HG03457 (cell line): ENCODE results near the gene NUDT12.
A peak's percentile ranks its signal among the peaks of the same experiment; 100 is the strongest.

Experiments used
- ATAC-seq: cut with Tn5 transposase; IDR thresholded peaks from one replicate; pipeline ENCODE4 v1.9.1; 2021; ENCODE audit warnings: moderate number of reproducible peaks; ENCODE audit not compliant: unreplicated experiment

Gene NUDT12

GRCh38 chr5:103562453-103563157, at the start of gene NUDT12:
NUDT12 (minus strand) TSS chr5:103562789; CDS start chr5:103560248, 2,541 bp downstream.
- peak; percentile 82 for ATAC-seq

DNA sequence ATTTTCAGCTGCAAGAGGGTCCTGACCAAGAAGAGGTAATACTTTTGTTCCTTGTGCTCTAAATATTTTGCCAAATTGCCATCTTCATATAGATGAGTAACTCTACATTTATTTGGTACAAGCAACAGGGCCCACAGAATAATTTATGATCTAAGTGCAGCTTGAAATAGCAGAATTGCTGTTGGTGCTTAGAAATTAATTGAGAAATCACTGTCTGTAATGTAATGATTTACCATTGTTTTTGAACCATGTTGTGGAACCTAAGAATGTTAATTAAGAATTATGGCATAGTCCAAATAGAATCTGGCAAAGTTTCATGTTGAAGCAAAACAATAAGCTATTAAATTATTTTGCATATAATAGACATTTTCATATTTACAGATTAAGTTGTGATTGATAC, 44.8 kb upstream of the NUDT12 start:
- ATAC-seq: no peak

DNA sequence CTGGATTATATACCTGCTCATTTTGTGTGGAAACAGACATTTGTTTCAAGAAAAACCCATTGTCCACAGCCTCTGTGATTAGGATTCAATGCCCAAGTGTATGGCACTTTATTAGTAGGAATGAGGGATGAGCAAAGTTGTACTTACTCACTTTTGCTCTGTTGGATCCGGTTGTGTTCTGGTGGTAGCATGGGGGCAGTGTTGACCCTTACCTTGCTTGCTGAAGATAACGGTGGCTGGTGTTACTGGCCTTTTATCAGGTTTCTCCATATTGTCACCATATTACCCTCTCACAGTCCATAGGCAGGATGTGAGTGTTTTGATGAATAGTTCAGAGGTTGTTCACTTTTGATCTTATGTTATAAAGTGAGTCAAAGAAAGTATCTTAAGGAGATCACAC, 42.7 kb upstream of the NUDT12 start:
- ATAC-seq: no peak

DNA sequence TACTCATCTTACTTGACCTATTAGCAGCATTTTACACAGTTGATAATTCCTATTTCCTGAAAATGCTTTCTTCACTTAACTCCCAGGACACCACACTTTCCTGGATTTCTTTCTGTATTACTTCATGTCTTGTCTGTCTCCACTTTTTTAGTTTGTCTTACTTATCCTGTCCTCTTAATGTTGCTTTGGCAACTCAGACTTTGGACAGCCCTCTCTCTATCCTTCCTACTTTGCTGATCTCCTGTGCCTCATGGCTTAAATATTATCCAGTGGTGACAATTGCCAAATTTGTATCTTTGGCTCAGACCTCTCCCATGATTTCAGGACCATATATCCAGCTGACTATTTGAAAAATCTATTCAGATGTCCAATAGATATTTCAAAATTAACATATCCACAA, 39.8 kb upstream of the NUDT12 start:
- ATAC-seq: no peak

GRCh38 chr5:103601314-103601713, 38.7 kb upstream of the NUDT12 start:
- no peak for ATAC-seq

DNA sequence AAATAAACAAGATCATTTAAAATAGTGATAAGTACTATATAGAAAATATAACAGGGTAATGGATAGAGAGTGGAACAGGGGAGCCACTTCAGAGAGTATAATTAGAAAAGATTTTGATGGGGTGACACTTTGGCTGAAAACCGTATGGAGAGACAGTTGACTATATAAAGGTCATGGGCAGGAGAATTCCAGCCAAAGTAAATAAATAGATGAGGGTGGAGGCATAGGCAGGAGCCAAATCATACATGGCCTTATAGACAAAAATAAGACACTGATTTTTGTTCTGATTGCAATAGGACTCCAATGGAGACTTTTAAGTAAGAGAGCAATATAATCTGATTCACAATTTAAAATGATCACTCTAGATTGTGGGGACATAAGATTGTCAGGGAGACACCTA, 37.5 kb upstream of the NUDT12 start:
- ATAC-seq: no peak

GRCh38 chr5:103598997-103599566, 36.5 kb upstream of the NUDT12 start:
- no peak for ATAC-seq

- no peak for ATAC-seq
Observed at GRCh38 chr5:103590221-103590620, 27.6 kb upstream of the NUDT12 start.

DNA sequence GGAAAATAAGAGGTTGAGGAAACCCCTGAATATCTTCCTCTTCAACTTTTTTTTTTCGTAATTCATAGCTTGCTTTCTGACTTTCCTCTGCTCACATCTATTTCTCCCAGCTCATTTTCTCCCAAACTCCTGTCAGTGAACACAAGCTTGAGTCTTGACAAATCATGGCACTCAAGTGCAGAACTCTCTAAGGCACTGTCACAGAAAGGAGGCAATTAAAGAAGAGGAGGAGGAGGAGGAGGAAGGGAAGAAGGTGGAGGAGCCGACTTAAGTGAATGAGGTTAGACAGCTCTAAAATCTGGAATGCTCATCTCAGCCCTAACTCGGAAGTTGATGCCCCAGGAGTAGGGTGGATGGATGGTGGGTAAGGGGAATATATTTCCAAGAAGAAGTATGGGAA, 27.2 kb upstream of the NUDT12 start:
- ATAC-seq: no peak

DNA sequence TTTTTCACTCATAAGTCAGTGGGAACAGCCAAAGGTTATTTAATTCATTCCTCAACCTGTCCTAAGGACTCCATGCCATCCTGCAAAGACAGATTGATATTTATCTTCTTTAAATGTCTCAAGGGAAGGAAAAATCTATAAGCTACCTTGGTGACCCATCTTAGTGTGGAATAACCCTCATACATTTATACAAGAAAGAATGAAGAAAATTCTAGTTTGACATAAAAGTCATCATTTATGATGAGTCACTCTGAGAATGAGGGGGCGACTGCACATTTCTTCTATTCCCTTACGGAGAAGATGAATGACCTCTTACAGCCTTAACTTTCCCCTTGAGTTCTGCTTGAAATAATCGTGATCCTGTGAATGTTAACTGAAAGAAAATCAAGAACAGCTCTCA, 26.8 kb upstream of the NUDT12 start:
- ATAC-seq: no peak

- ATAC-seq: no peak
Observed at GRCh38 chr5:103587185-103587748, 24.7 kb upstream of the NUDT12 start.

GRCh38 chr5:103582364-103582763, 19.8 kb upstream of the NUDT12 start:
- ATAC-seq: no peak

- no peak for ATAC-seq
Observed at GRCh38 chr5:103573411-103573810, 10.8 kb upstream of the NUDT12 start.

DNA sequence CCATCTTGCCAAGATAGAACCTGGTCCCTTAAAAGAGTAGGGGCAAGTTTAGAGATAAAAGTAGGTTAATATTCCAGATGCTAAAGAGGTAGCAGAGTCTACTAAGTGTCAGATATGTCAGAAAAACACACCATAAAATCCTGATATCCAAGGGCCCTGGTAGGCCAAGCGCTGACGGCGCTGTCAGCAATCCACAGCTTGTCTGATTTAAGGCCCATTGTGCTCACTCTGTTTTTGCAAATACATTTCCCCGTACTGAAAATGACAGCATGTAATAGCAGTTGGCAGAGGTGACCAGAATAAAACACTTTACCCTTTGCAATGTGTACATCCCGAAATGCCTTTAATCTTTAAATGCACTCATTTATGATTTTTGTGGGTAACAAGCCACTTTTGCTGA, 9.9 kb upstream of the NUDT12 start:
- ATAC-seq: no peak

- ATAC-seq: no peak
Observed at GRCh38 chr5:103571730-103572129, 9.1 kb upstream of the NUDT12 start.

- no peak for ATAC-seq
Observed at GRCh38 chr5:103569313-103570060, 6.9 kb upstream of the NUDT12 start.

GRCh38 chr5:103565719-103566118, 3.1 kb upstream of the NUDT12 start:
- no peak for ATAC-seq

DNA sequence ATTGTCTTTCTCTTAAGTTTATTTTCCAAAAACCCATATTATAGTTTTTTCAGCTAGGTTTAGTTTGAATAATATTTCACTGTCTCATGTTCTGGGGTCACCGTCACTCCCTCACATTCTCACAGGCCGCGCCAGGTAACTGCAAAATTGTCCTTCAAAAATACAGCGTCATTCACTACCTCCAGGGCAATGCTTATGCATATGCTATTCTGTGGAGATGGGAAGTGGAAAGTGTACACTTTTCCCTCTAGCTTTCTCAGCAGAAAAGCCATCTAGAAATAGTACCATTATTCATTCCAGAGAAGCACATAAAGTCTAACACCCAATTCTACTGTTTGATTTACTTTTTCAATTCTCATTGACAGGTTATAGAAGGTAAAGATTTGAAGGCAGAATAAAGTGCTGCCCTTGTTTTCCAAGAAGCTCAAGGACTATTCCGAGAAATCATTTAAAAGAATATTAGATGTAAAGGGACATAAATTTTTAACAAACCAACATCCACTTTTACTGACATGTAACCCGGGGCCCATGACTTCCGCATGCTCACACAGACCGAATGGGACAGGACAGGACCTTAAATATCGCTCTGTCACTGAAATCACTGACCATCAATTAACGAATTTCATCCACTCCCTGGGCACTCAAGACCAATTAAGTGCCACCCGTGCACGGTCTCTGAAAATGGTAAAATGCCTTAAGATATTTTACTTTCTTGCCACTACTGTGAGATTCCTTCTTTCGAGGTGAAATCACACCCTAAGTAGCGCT, 720 bp downstream of the NUDT12 start:
- ATAC-seq: peak; percentile 35

DNA sequence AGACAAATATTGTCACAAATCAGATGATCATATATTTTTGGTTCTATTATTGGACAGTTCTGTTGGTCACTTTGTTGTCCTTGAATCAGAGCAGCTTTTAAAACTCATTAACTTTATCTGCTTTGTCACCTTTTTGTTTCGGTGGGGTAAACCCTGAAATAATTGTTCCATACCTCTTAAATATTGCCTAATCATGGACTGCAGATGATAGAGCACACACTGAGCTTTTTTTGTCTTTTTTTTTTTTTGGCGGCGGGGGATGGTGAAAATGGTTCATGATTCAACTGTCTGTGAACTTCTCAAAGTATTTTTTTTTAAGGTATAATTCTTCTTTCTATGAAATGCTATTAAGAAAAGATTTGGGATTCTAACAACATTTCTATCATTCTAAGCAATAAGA, 1.8 kb downstream of the NUDT12 start:
- no peak for ATAC-seq

GRCh38 chr5:103546858-103547257, 15.7 kb downstream of the NUDT12 start:
- ATAC-seq: no peak

DNA sequence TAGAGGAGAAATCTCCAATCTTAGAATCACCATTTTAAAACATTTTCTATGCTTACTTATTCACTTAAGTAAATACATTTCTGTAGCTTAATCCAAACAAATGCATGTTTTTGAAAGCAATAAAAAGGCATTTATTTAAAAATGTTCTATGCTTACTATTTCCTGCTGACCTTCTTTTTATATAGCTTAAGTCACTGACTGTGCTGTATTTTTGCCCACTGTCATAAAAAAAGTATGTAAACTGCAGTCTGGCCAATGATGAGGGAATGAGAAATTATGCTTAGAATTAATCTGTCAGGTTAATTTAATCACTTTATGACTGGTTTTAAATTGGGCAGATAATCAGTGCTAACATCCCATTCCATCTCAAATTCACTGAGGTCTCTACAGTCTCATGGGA, 20.1 kb downstream of the NUDT12 start:
- ATAC-seq: no peak
